GM19043 (cell line): ENCODE results near the gene BASP1.
"Not testable (repeated sequence)": the region's sequence is repeated elsewhere in the genome, so short reads cannot be mapped to it uniquely, and the experiment has no call there.

Source experiments
- ATAC-seq: cut with Tn5 transposase; IDR thresholded peaks from one replicate; pipeline ENCODE4 v1.9.1; 2021; ENCODE audit warnings: low read depth; ENCODE audit not compliant: unreplicated experiment

The BASP1 gene

GRCh38 chr5:17311811-17312210 lies 94.4 kb downstream of the BASP1 start:
- ATAC-seq, result not testable (repeated sequence)

- no peak for ATAC-seq
These were observed 94.9 kb downstream of the BASP1 start for GRCh38 chr5:17312358-17312757.

GRCh38 chr5:17314907-17315471 lies 97.6 kb downstream of the BASP1 start:
- ATAC-seq, result no peak

- no peak for ATAC-seq
These were observed 98.3 kb downstream of the BASP1 start for GRCh38 chr5:17315710-17316221.

- peak; percentile 65 for ATAC-seq
These were observed 99.6 kb downstream of the BASP1 start for GRCh38 chr5:17316970-17317459.

GRCh38 chr5:17317473-17317872 lies 100.0 kb downstream of the BASP1 start:
- peak; percentile 31 for ATAC-seq

DNA sequence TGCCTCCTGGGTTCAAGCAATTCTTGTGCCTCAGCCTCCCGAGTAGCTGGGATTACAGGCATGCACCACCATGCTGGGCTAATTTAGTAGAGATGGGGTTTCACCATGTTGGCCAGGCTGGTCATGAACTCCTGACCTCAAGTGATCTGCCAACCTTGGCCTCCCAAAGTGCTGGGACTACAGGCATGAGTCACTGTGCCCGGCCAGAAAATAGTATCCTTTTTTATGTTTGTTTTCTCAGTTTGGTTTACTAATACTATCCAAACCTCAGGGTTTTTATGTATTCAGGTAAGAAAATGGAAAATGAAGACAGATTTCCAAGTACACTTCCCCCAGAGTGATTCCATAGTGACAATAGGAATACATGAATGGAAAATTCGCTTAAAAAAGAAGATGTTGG lies 101.7 kb downstream of the BASP1 start:
- ATAC-seq, result not testable (repeated sequence)

DNA sequence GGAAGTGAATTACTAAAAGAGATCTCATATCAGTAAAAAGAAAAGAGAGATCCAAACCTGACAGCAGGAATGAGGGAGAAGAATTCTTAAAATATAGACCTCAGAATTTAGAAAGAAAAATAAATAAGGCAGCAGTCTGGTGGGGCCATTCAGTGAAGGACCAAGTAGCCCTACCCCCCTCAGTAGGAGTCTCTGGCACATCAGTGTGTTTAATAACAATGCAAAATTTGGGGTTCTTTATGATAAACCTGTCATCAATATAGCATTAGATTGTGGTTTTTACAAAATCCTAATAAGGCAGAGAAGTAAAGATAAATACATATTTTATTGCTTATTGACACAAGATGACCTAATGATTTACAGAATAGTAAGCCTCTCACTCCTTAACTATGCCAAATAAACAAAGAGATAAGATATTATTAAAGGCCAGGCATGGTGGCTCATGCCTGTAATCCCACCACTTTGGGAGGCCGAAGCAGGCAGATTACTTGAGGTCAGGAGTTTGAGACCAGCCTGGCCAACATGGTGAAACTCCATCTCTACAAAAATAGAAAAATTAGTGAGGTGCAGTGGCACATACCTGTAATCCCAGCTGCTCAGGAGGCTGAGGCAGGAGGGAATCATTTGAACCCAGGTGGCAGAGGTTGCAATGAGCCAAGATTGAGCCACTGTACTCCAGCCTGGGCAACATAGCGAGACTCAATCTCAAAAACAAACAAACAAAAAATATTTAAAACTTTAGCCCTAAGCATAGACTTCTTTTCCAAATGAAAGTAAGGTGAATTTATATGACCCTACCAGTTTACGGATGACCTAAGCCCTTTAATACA lies 108.6 kb downstream of the BASP1 start:
- no peak for ATAC-seq
